MCF 10A (cell line): ENCODE measurements around the gene PALD1. TPM values are rescaled to one million over a fixed set of nuclear protein-coding genes. Genes with fewer than 3 reads are reported as not detected.

Experiments used
- BruUV-seq: library from RNA; stranded (reverse); fragments of 400-500 nt; replicated peaks from 2 replicates; lab custom pipeline; 2021; lab: Mats Ljungman, UMichigan
- CTCF ChIA-PET: fragments of 300-600 bp; sonication (Branson Sonifier 250); formaldehyde crosslinking; extraction: SDS; loops from one replicate; lab custom pipeline; 2021; ENCODE audit warnings: antibody characterized with exemption, inconsistent platforms; lab: Yijun Ruan, JAX
- POLR2A ChIA-PET: fragments of 300-600, 350-650 bp; sonication (Branson Sonifier 250); formaldehyde crosslinking; extraction: SDS; loops from one replicate; lab custom pipeline; 2020; ENCODE audit warnings: antibody characterized with exemption, inconsistent platforms; lab: Yijun Ruan, JAX
- DNase-seq: peaks from one replicate; pipeline ENCODE4 v3.0.0-alpha.2; 2018; ENCODE audit not compliant: unreplicated experiment
- H3K27ac Mint-ChIP-seq: one replicate; pipeline ENCODE4 v1.8.0; 2022; ENCODE audit warnings: mild to moderate bottlenecking, low read depth, mixed read lengths; ENCODE audit not compliant: unreplicated experiment
- H3K27me3 Mint-ChIP-seq: one replicate; pipeline ENCODE4 v1.8.0; 2022; ENCODE audit warnings: mixed read lengths; ENCODE audit not compliant: insufficient read depth, unreplicated experiment
- H3K36me3 Mint-ChIP-seq: one replicate; pipeline ENCODE4 v1.8.0; 2022; ENCODE audit warnings: mild to moderate bottlenecking, moderate library complexity, mixed read lengths; ENCODE audit not compliant: insufficient read depth, unreplicated experiment
- H3K4me1 Mint-ChIP-seq: one replicate; pipeline ENCODE4 v1.8.0; 2022; ENCODE audit warnings: mixed read lengths; ENCODE audit not compliant: insufficient read depth, unreplicated experiment
- H3K4me3 Mint-ChIP-seq: one replicate; pipeline ENCODE4 v1.8.0; 2022; ENCODE audit warnings: mild to moderate bottlenecking, moderate library complexity, mixed read lengths; ENCODE audit not compliant: unreplicated experiment
- H3K9me3 Mint-ChIP-seq: one replicate; pipeline ENCODE4 v1.8.0; 2022; ENCODE audit warnings: mixed read lengths; ENCODE audit not compliant: unreplicated experiment
- intact Hi-C: fragments of 100-400 bp; cut with micrococcal nuclease; formaldehyde crosslinking; loops from 2 replicates; pipeline ENCODE4 v1.14.1; 2022
- total RNA-seq: library from RNA; stranded (reverse); gene quantifications from 2 replicates; pipeline ENCODE4 v1.2.3, GENCODE V29; 2022
- TF ChIP-seq, protein P1 (sequence below): fragments of 200-600 bp; IDR thresholded peaks from one replicate; pipeline ENCODE4 v1.8.0; 2022; ENCODE audit warnings: antibody characterized with exemption, mild to moderate bottlenecking; ENCODE audit not compliant: unreplicated experiment

PALD1 gene
- total RNA-seq, 1 experiment from 2014 or later, result 0.12 TPM

GRCh38 chr10:70432561-70433263 is 45.9 kb upstream of the PALD1 start:
- Mint-ChIP-seq H3K36me3 (peaks cover 11% of the 10 kb centered on the region), H3K27ac (no peak overlapping the region), H3K4me1 (no peaks in the 10 kb centered on the region), H3K9me3 (no peaks in the 10 kb centered on the region), H3K4me3 (no peak overlapping the region), H3K27me3 (no peaks in the 10 kb centered on the region)
- no TSS peak for BruUV-seq
- intact Hi-C loops, result no loop called here
- DNase-seq, result no peak
- CTCF ChIA-PET, result interaction anchor here (0.7 to 1.4 kb wide), 4 partner anchors 20 to 106 kb away, joined by 3 read pairs; no protein-coding TSS in a partner anchor
- POLR2A ChIA-PET, result interaction anchor here (1.5 kb wide), 1 partner anchor 16 kb away, joined by 4 read pairs; no protein-coding TSS in a partner anchor
- TF ChIP-seq, protein P1, sequence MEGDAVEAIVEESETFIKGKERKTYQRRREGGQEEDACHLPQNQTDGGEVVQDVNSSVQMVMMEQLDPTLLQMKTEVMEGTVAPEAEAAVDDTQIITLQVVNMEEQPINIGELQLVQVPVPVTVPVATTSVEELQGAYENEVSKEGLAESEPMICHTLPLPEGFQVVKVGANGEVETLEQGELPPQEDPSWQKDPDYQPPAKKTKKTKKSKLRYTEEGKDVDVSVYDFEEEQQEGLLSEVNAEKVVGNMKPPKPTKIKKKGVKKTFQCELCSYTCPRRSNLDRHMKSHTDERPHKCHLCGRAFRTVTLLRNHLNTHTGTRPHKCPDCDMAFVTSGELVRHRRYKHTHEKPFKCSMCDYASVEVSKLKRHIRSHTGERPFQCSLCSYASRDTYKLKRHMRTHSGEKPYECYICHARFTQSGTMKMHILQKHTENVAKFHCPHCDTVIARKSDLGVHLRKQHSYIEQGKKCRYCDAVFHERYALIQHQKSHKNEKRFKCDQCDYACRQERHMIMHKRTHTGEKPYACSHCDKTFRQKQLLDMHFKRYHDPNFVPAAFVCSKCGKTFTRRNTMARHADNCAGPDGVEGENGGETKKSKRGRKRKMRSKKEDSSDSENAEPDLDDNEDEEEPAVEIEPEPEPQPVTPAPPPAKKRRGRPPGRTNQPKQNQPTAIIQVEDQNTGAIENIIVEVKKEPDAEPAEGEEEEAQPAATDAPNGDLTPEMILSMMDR, result no peak

- intact Hi-C loops, result no loop called here
- Mint-ChIP-seq H3K4me1 (no peaks in the 10 kb centered on the region), H3K27ac (no peak overlapping the region), H3K27me3 (no peaks in the 10 kb centered on the region), H3K36me3 (peaks cover under 1% of the 10 kb centered on the region), H3K9me3 (no peaks in the 10 kb centered on the region), H3K4me3 (no peak overlapping the region)
- DNase-seq, result no peak
- TF ChIP-seq, protein P1, result no peak
- ChIA-PET CTCF (interaction anchor here (0.7 to 1.0 kb wide), 2 partner anchors 21 to 27 kb away, joined by 3 read pairs; no protein-coding TSS in a partner anchor), POLR2A (interaction anchor here (1.3 to 1.5 kb wide), 2 partner anchors 17 to 30 kb away, joined by 3 to 4 read pairs; partner anchors contain the start of gene EIF4EBP2)
- no TSS peak for BruUV-seq
Observed at GRCh38 chr10:70433581-70434280, 44.8 kb upstream of the PALD1 start.

DNA sequence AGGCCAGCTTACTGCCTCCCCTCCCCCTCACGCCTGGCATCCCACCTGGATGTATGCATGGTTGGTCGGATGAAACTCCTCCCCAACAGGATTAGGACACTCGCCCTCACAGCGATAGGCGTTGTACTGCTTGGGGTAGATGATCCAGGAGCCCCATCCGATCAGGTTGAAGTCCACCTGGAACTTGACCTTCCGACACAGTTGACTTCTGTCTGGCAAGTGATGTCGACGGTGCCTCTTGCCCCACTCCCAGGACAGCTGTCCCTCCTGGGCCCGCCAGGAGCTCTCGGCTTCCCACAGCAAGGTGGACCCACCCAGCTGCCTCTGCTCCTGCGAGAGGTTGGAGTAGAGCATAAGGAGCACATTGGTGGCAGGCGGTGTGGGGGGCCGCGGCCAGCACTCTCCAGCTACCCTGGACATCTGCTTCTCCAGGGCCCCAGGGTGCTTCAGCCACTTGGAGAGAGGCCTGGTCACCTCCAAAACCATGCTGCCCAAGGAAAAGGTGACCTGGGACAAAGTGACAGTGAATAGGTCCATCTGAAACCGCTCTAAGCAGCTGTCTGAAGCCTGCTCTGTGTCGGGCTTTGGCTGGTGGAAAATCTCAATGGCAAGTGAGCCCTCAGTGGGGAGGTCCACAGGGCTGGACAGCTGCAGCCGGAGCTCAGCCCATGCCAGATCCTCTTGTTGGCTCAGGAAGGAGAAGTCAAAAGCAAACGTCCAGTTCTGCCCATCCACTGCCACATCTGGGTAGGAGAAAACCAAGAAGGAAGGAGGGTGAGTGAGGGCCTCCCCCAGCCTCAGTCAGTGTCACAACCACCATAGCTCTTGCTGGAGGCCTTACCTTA is 43.1 kb upstream of the PALD1 start:
- intact Hi-C loops, result no loop called here

More for the DNA sequence above, 43.1 kb upstream of the PALD1 start:
- Mint-ChIP-seq H3K4me1 (no peaks in the 10 kb centered on the region), H3K9me3 (no peaks in the 10 kb centered on the region), H3K27ac (no peak overlapping the region), H3K27me3 (peaks cover 3% of the 10 kb centered on the region), H3K36me3 (no peaks in the 10 kb centered on the region), H3K4me3 (no peak overlapping the region)
- no peak for DNase-seq
- POLR2A ChIA-PET, result interaction anchor here (0.8 to 1.3 kb wide), 3 partner anchors 10 to 32 kb away, joined by 3 read pairs; partner anchors contain the start of gene EIF4EBP2
- no TSS peak for BruUV-seq
- CTCF ChIA-PET, result interaction anchor here (0.6 to 0.9 kb wide), 3 partner anchors 25 to 1175 kb away, joined by 3 read pairs; no protein-coding TSS in a partner anchor
- TF ChIP-seq, protein P1, result no peak
